Measurements from ENCODE around the gene ADK.
"Not testable (repeated sequence)": the region's sequence is repeated elsewhere in the genome, so short reads cannot be mapped to it uniquely, and the experiment has no call there.

Gene ADK

DNA sequence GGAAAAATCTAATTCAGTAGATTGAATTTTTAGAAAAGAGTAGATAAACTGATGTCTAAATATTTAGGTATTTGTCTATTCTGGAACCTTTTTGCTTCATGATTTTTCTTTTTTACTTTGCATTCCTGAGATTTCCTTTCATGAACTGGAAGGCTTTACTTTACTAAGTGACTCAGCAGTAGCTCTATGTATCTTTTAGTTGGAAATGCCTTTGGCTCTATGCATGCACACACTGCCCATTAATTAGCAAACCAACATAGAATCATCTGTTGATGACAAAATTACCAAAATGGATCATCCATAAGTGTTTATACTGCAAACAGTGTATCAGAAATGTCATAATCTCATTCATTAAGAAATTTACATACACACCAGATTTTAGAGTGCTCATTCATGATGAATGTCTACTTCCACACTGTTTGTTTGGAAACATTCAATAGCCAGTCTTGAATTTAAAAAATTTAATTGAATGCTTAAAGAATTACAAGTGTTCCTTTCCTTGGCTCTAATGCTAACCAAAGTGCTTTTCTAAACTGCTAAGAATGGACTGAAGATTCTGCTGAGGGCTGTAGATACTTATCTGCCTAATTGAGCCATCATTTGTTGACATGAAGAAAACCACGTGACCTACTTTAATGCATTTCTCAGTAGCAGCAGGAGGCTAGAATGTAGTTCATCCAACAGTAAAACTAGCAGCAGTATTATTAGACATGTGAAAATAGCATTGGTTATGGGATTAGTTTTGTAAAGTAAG, 282.0 kb downstream of the ADK start:
- no peak for DNase-seq

GRCh38 chr10:74433595-74433956, 282.6 kb downstream of the ADK start:
- no peak for DNase-seq

DNA sequence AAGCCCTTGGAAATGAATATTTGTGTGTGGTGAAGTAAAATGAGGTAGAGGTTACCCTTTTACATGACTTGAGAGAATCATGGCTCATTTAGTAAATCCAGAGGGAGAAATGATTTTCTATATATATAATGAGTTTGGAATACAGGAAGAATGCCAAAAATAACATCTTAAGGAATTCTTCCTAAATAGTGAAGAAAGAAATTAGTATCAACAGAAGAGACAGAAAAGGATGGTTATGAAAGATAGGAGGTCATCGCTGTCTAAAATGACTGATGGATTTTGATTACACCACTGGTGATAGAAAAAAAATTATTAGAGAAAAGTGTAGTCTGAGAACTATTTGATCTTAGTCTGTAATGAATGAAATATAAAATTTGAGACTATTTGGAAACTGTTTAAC, 283.0 kb downstream of the ADK start:
- no peak for DNase-seq

- no peak for DNase-seq
Observed at GRCh38 chr10:74434547-74434946, 283.5 kb downstream of the ADK start.

DNA sequence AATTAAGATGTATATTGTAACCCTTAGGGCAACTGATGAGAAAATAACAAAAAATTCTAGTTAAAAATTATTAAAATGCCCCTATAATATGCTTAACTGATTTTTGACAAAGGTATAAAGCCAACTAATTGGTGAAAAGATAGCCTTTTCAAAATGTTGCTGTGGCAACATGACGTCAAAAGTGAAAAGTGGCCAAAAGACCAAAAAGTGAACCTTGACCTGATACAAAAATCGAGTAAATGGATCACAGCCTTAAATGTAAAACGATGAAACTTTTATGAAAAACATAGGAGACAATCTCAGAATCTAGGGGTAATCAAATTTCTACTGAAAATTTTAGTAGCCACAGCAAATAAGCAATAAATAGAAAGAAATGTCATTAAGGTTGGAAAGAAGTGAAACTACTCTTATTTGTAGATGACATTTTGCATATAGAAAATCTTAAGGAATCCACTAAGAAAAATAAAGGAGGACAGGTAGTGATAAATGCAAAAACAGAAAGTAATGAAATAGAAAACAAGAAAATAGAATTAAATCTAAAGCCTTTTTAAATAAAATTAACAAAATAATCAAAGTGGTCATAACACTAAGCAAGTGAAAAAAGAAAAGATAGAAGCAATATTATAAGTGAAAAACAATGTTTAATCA, 285.6 kb downstream of the ADK start:
- DNase-seq: no peak

DNA sequence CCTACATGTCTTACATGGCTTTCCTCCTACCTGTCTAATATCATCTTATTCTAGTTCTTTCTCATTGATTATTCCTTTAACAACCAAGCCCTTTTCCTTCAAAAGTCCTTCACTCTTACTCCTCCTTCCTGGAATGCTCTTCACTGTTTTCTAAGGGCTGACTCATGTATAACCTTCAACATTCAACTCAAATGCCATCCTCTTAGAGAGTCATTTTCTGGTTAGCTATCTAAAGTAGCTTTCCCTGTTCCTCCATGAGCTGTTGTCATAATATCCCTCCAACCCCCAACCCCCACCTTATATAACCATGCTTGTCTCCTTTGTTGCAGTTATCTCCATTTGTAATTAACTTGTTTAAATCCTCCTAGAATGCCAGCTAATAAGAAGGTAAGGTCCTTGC, 286.8 kb downstream of the ADK start:
- DNase-seq: no peak

DNA sequence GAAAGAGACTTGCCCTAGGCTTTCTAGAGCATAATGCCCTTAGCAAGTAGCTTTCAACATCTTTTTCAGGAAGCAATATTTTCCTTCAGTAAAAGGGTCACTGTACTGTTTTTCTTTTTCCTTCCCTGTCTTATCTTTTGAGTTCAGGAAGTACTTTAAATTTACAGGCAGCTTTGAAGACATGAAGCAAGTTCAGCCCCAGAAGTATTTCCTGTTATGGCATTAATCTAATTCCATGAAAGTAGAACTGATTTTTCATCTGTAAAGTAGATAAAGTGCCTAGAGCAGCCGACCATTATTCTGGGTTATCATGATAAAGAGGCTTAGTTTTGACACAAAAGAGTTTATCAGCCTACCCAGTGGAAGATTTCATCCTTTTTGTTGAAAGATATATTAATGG, 288.2 kb downstream of the ADK start:
- DNase-seq: no peak

GRCh38 chr10:74445493-74445892, 294.5 kb downstream of the ADK start:
- DNase-seq: no peak

GRCh38 chr10:74450602-74451001, 299.6 kb downstream of the ADK start:
- DNase-seq: no peak

DNA sequence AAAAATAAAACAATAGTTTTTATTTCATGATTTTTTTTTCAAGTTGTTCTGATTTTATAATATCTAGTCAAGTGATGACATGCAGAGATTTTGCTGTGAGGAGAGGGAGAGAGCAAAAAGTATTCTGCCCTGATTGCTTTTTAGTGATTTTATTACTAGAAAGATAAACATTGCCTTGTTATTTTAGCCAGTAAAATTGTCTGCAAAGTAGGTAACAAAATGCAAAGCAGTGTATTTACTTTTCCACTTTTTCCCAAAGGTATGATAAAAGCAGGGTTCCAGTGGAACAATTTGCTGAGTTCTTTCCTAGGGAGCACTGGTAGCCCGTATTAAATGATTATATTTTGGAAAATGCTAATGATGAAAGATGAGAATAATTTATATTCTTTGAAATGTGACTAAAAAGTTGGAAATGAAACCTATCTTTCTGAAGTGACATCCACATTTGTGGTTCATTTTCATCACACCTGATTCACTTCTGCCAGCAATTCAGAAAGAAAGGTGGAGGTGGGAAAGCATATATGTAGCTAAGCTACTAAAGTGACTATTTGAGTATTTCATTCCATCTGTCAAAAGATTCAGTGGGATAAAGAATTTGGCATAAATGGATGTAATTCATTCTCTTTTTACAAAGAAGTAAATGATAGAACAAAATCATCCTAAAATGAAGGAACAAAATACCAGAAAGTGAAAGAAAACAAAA, 300.3 kb downstream of the ADK start:
- DNase-seq: no peak

- no peak for DNase-seq
Observed at GRCh38 chr10:74453169-74453568, 302.1 kb downstream of the ADK start.

- DNase-seq: not testable (repeated sequence)
Observed at GRCh38 chr10:74457478-74457877, 306.5 kb downstream of the ADK start.

GRCh38 chr10:74460812-74461211, 309.8 kb downstream of the ADK start:
- DNase-seq: no peak

- no peak for DNase-seq
Observed at GRCh38 chr10:74474022-74474713, 323.1 kb downstream of the ADK start.

GRCh38 chr10:74476162-74476706, 325.2 kb downstream of the ADK start:
- DNase-seq: not testable (repeated sequence)

DNA sequence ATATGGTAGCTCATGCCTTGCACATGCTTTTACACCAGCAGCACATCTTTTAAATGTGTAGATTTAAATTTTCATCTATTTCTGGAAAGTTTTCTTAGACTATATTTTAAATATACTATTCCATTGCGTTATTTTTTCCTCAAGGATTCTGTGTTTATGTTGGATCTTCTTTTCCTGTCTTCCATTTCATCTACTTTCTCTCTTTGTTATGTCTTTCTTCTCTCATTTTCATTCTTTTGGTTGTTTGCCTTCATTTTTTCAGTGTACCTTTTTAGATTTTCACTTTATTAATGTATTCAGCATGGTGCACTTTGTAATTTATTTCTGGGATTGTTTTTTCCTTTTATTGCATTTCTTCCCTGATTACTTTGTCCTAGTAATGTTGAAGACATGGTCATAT, 329.8 kb downstream of the ADK start:
- no peak for DNase-seq

DNA sequence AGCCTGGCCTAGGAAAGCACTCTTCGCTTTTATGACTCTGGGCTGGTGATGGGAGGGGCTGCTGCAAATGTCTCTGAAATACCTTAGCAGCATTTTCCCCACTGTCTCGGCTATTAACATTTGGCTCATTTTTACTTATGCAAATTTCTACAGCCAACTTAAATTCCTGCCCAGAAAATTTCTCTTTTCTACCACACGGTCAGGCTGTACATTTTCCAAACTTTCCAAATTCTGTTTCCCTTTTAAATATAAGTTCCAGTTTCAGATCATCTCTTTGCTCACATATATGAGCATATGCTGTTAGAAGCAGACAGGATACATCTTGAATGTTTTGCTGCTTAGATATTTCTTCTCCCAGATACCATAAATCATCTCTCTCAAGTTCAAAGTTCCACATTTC, 332.3 kb downstream of the ADK start:
- no peak for DNase-seq

DNA sequence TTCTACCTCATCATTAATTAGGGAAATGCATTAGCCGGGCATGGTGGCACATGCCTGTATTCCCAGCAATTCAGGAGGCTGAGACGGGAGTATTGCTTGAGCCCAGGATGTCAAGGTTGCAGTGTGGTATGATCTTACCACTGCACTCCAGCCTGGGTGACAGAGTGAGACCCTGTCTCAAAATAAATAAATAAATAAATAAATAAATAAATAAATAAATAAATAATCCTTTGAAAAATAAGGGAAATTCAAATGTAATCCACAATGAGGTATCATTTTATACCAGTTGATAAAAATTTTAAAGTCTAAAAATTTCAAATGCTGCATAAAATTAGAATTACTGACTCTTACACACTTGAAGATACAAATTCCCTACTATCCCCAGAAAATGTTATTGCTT, 334.3 kb downstream of the ADK start:
- no peak for DNase-seq

DNA sequence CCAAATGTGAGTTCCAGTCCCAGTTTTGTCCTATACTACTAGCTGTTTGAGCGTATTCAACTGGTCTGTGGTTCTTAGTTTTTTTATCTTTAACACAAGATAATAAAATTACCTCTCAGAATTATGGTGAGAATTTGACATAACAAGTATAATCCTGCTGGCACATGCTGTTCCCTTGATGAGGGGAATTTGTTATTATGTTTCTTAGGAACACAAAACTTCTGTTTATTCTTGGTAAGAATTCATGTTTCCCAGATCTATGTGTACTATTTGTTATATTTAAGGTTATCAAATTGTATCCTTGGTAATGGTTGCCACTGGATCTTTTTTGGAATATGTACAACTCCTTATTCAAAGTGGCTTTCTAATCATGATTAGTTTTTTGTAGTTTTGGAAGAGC, 335.6 kb downstream of the ADK start:
- no peak for DNase-seq

- DNase-seq: no peak
Observed at GRCh38 chr10:74488907-74489306, 337.9 kb downstream of the ADK start.

GRCh38 chr10:74490551-74490950, 339.5 kb downstream of the ADK start:
- DNase-seq: no peak

DNA sequence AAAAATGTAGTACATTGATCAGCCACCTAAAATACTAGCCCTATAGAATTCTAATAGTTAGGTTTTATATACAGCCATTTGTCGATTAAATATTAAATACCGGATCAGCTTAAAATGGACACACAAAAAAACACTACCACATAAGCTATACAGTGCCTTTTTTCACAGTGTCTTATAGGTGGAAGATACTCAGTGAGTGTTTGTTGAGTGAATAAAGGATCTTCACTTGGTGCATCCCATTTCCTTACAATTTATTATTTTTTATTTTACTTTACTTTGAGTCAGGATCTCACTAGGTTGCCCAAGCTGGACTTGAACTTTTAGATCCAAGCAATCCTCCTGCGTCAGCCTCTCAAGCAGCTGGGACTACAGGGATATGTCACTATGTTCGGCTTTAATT, 340.0 kb downstream of the ADK start:
- DNase-seq: no peak

GRCh38 chr10:74496276-74496675, 345.3 kb downstream of the ADK start:
- DNase-seq: not testable (repeated sequence)

Measured in T-helper 1 cell (primary cell).